Kidney capillary endothelial cell (primary cell): Measurements from ENCODE around the gene CDK5RAP1.
"Not testable (repeated sequence)": the region's sequence is repeated elsewhere in the genome, so short reads cannot be mapped to it uniquely, and the experiment has no call there.

ENCODE experiments used
- DNase-seq: peaks from one replicate; pipeline ENCODE4 v3.0.0-alpha.2; 2018; ENCODE audit warnings: low spot score

Gene CDK5RAP1

GRCh38 chr20:33419140-33419974 is 18.0 kb upstream of the CDK5RAP1 start:
- DNase-seq, result no peak

GRCh38 chr20:33418033-33418432 is 16.7 kb upstream of the CDK5RAP1 start:
- DNase-seq, result no peak

- no peak for DNase-seq
These were observed 14.6 kb upstream of the CDK5RAP1 start for GRCh38 chr20:33415948-33416347.

- no peak for DNase-seq
These were observed 11.1 kb upstream of the CDK5RAP1 start for GRCh38 chr20:33412484-33412838.

GRCh38 chr20:33411711-33412483 is 10.6 kb upstream of the CDK5RAP1 start:
- no peak for DNase-seq

GRCh38 chr20:33411242-33411641 is 9.9 kb upstream of the CDK5RAP1 start:
- no peak for DNase-seq

GRCh38 chr20:33410081-33410742 is 8.9 kb upstream of the CDK5RAP1 start:
- no peak for DNase-seq

GRCh38 chr20:33408716-33409654 is 7.7 kb upstream of the CDK5RAP1 start:
- no peak for DNase-seq

GRCh38 chr20:33408313-33408712 is 7.0 kb upstream of the CDK5RAP1 start:
- DNase-seq, result no peak

GRCh38 chr20:33407796-33408195 is 6.5 kb upstream of the CDK5RAP1 start:
- no peak for DNase-seq

- DNase-seq, result no peak
These were observed 5.9 kb upstream of the CDK5RAP1 start for GRCh38 chr20:33407251-33407650.

GRCh38 chr20:33404281-33404680 is 3.0 kb upstream of the CDK5RAP1 start:
- DNase-seq, result no peak

GRCh38 chr20:33401921-33402369 is 626 bp upstream of the CDK5RAP1 start:
- no peak for DNase-seq

GRCh38 chr20:33400812-33401183 is 521 bp downstream of the CDK5RAP1 start:
- no peak for DNase-seq

GRCh38 chr20:33399924-33400323 is 1.4 kb downstream of the CDK5RAP1 start:
- DNase-seq, result no peak

- no peak for DNase-seq
These were observed 6.6 kb downstream of the CDK5RAP1 start for GRCh38 chr20:33394718-33395117.

GRCh38 chr20:33393609-33394008 is 7.7 kb downstream of the CDK5RAP1 start:
- DNase-seq, result no peak

GRCh38 chr20:33391722-33392415 is 9.4 kb downstream of the CDK5RAP1 start:
- DNase-seq, result no peak

GRCh38 chr20:33389326-33389725 is 12.0 kb downstream of the CDK5RAP1 start:
- DNase-seq, result not testable (repeated sequence)

GRCh38 chr20:33388268-33388667 is 13.1 kb downstream of the CDK5RAP1 start:
- no peak for DNase-seq

- DNase-seq, result no peak
These were observed 14.1 kb downstream of the CDK5RAP1 start for GRCh38 chr20:33387177-33387576.
